NCI-H510A (cell line): Measurements from ENCODE around the gene ADH5.
"Not testable (repeated sequence)": the region's sequence is repeated elsewhere in the genome, so short reads cannot be mapped to it uniquely, and the experiment has no call there.

Experiments
- DNase-seq: peaks from one replicate; lab custom pipeline; 2025; lab: John Stamatoyannopoulos, UW

The ADH5 gene

GRCh38 chr4:99029018-99029735, 59.4 kb downstream of the ADH5 start:
- no peak for DNase-seq

GRCh38 chr4:99028187-99028586, 60.4 kb downstream of the ADH5 start:
- no peak for DNase-seq

- DNase-seq: no peak
These were observed 61.3 kb downstream of the ADH5 start for GRCh38 chr4:99027304-99027703.

- no peak for DNase-seq
These were observed 63.1 kb downstream of the ADH5 start for GRCh38 chr4:99025506-99025905.

GRCh38 chr4:99024481-99025275, 63.9 kb downstream of the ADH5 start:
- DNase-seq: no peak

- DNase-seq: not testable (repeated sequence)
These were observed 64.8 kb downstream of the ADH5 start for GRCh38 chr4:99023800-99024251.

- DNase-seq: no peak
These were observed 66.0 kb downstream of the ADH5 start for GRCh38 chr4:99022566-99022965.

GRCh38 chr4:99021386-99021785, 67.2 kb downstream of the ADH5 start:
- DNase-seq: no peak
